ENCODE data around the gene CST5.

Gene CST5

GRCh38 chr20:23879328-23879798 lies at the start of gene CST5:
CST5 (minus strand) TSS chr20:23879748; CDS start chr20:23879676, 72 bp downstream.
- in situ Hi-C loops (cut with MboI; ENCODE audit: low pct_unique_long_range_greater_than_20kb, low sequenced_read_pairs, unreplicated experiment), result no loop called here
- no peak for DNase-seq (ENCODE audit: low spot score)
- no peak for TF ChIP-seq CTCF (IDR thresholded peaks at IDR 0.05; ENCODE audit: extremely low read depth, insufficient read depth, missing control alignments)

GRCh38 chr20:23928788-23929187 lies 49.2 kb upstream of the CST5 start:
- TF ChIP-seq CTCF (IDR thresholded peaks at IDR 0.05; ENCODE audit: extremely low read depth, insufficient read depth, missing control alignments), result no peak
- no peak for DNase-seq (ENCODE audit: low spot score)
- in situ Hi-C loops (cut with MboI; ENCODE audit: low pct_unique_long_range_greater_than_20kb, low sequenced_read_pairs, unreplicated experiment), result no loop called here

GRCh38 chr20:23928353-23928752 lies 48.8 kb upstream of the CST5 start:
- DNase-seq (ENCODE audit: low spot score), result no peak
- in situ Hi-C loops (cut with MboI; ENCODE audit: low pct_unique_long_range_greater_than_20kb, low sequenced_read_pairs, unreplicated experiment), result no loop called here
- TF ChIP-seq CTCF (IDR thresholded peaks at IDR 0.05; ENCODE audit: extremely low read depth, insufficient read depth, missing control alignments), result no peak

GRCh38 chr20:23926944-23927872 lies 47.7 kb upstream of the CST5 start:
- in situ Hi-C loops (cut with MboI; ENCODE audit: low pct_unique_long_range_greater_than_20kb, low sequenced_read_pairs, unreplicated experiment), result no loop called here
- no peak for DNase-seq (ENCODE audit: low spot score)
- no peak for TF ChIP-seq CTCF (IDR thresholded peaks at IDR 0.05; ENCODE audit: extremely low read depth, insufficient read depth, missing control alignments)

- in situ Hi-C loops (cut with MboI; ENCODE audit: low pct_unique_long_range_greater_than_20kb, low sequenced_read_pairs, unreplicated experiment), result no loop called here
- DNase-seq (ENCODE audit: low spot score), result no peak
- no peak for TF ChIP-seq CTCF (IDR thresholded peaks at IDR 0.05; ENCODE audit: extremely low read depth, insufficient read depth, missing control alignments)
These were observed 47.0 kb upstream of the CST5 start for GRCh38 chr20:23926526-23926880.

- no peak for TF ChIP-seq CTCF (IDR thresholded peaks at IDR 0.05; ENCODE audit: extremely low read depth, insufficient read depth, missing control alignments)
- in situ Hi-C loops (cut with MboI; ENCODE audit: low pct_unique_long_range_greater_than_20kb, low sequenced_read_pairs, unreplicated experiment), result no loop called here
- no peak for DNase-seq (ENCODE audit: low spot score)
These were observed 46.4 kb upstream of the CST5 start for GRCh38 chr20:23925789-23926525.

Measured in GM13977 (cell line).